Uterus (tissue), 4 donors: Measurements from ENCODE around the gene IGFL3. TPM values are rescaled to one million over a fixed set of nuclear protein-coding genes. Genes with fewer than 3 reads are reported as not detected.
"Not testable (repeated sequence)": the region's sequence is repeated elsewhere in the genome, so short reads cannot be mapped to it uniquely, and the experiment has no call there.

Source experiments
- DNase-seq, 2 donors: peaks; one replicate each; pipeline ENCODE4 v3.0.0-alpha.2; 2019 to 2020
- H3K27ac ChIP-seq, 2 donors: fragments of 200-600 bp; sonication (generic); 1 replicate in 1 of 2; 2 replicates in 1 of 2; pipeline ENCODE4 v1.5.1; 2016 to 2018
- H3K27me3 ChIP-seq, 2 donors: fragments of 200-600 bp; sonication (generic); one replicate each; pipeline ENCODE4 v1.5.1; 2018 to 2019; ENCODE audit warnings: control low read depth in 1 of 2
- H3K36me3 ChIP-seq, 2 donors: fragments of 200-600 bp; sonication (generic); one replicate each; pipeline ENCODE4 v1.5.1; 2019; ENCODE audit warnings: control low read depth in 1 of 2
- H3K4me1 ChIP-seq, 2 donors: fragments of 200-600 bp; sonication (generic); one replicate each; pipeline ENCODE4 v1.5.1; 2018 to 2019; ENCODE audit warnings: control low read depth in 1 of 2
- H3K4me3 ChIP-seq, 2 donors: fragments of 200-600 bp; sonication (generic); 1 replicate in 1 of 2; 2 replicates in 1 of 2; pipeline ENCODE4 v1.5.1; 2018 to 2019; ENCODE audit warnings: mild to moderate bottlenecking in 1 of 2
- H3K9me3 ChIP-seq, 2 donors: fragments of 200-600 bp; sonication (generic); one replicate each; pipeline ENCODE4 v1.5.1; 2019; ENCODE audit warnings: control low read depth in 1 of 2
- POLR2A ChIP-seq, 2 donors: fragments of 450-650 bp; IDR thresholded peaks; one replicate each; pipeline ENCODE4 v1.6.1; 2016; ENCODE audit warnings: antibody characterized with exemption in 2 of 2, mild to moderate bottlenecking in 1 of 2, moderate library complexity in 1 of 2
- intact Hi-C: fragments of 100-400 bp; cut with DNase I; formaldehyde crosslinking; loops from one replicate; pipeline ENCODE4 v1.15.1; 2023; ENCODE audit warnings: low total_unique reads
- total RNA-seq, 4 donors: library from RNA; depleted of rRNA in 3 of 4; stranded (reverse); fragments of >200 nt in 3 of 4; gene quantifications; one replicate each; pipeline versions ENCODE4 v1.1.0 to v1.2.4, GENCODE V29; 2014 to 2023
- TF ChIP-seq, protein P1 (sequence below), 4 experiments: fragments of 200-600 bp in 2 of 4; fragments of 450-650 bp in 2 of 4; sonication (generic) in 2 of 4; IDR thresholded peaks; one replicate each; pipeline ENCODE4 v1.5.1; 2016 to 2019; ENCODE audit warnings: antibody characterized with exemption in 4 of 4, mild to moderate bottlenecking in 2 of 4, moderate library complexity in 1 of 4
- donor health status: DM: yes; HTN: yes; CAD: no.

IGFL3 gene
- total RNA-seq, result not detected

DNA sequence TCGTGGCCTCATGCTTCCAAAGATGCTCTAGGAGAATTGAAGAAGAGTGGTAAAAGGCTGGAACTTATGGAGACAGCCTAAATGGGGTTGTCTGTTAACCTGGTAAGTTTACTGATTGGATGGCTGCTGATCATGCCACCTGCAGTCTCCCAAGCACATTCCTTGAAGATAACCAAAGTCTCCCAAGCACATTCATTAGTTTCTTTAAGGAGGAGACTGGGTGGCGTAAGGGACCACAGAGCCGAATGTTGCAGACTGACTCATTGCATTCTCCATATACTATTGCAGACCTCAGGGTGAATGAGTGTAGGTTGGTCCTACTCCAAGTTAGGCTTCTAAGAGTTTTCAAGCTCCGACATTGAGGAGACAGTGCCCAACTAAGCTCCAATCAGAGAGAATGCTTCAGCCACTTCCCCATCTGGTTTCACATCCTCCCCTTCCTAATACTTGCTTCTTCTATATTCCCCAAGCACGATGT lies at the start of gene IGFL3:
TSS of gene IGFL3 (minus strand) at position 51 of the 478 bp plus-strand sequence. CDS start at position 12, 39 bp downstream.
- intact Hi-C loops, result no loop called here
- no peak for DNase-seq
- no peaks in the 10 kb centered on the region for H3K36me3 ChIP-seq

DNA sequence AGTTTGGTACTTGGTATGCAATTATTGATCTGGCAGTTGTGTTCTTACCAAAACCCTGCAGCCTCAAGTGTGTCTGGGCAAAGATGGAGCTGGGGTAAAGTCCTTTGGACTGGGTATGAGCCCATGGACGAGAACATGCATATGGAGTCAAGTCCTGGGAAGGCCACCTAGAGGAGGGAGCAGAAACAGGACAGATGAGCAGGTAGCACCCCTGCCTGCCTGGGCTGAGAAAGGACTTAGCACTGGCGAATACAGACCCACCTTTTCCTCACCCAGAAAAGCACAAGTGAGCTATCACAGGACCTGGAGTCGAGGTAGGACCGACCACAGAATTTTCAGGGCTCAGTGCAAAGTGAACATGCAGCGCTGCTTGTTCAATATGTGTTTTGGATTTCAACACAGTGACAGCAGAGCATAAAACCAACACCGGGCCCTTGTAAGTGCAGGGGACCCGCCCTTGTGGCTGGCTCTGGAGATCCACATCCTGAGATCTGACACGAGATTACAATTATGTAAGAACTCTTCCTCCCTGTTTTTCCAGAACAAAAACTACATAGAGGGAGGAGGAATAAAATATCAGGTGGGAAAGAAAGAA lies 49.5 kb upstream of the IGFL3 start:
- intact Hi-C loops, result no loop called here
- TF ChIP-seq POLR2A (IDR thresholded peaks at IDR 0.05), result no peak
- TF ChIP-seq, protein P1, sequence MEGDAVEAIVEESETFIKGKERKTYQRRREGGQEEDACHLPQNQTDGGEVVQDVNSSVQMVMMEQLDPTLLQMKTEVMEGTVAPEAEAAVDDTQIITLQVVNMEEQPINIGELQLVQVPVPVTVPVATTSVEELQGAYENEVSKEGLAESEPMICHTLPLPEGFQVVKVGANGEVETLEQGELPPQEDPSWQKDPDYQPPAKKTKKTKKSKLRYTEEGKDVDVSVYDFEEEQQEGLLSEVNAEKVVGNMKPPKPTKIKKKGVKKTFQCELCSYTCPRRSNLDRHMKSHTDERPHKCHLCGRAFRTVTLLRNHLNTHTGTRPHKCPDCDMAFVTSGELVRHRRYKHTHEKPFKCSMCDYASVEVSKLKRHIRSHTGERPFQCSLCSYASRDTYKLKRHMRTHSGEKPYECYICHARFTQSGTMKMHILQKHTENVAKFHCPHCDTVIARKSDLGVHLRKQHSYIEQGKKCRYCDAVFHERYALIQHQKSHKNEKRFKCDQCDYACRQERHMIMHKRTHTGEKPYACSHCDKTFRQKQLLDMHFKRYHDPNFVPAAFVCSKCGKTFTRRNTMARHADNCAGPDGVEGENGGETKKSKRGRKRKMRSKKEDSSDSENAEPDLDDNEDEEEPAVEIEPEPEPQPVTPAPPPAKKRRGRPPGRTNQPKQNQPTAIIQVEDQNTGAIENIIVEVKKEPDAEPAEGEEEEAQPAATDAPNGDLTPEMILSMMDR (IDR thresholded peaks at IDR 0.05), result no peak
- no peaks in the 10 kb centered on the region for H3K36me3 ChIP-seq
- no peaks in the 10 kb centered on the region for H3K27me3 ChIP-seq
- H3K4me3 ChIP-seq, result no peak overlapping the region
- H3K4me1 ChIP-seq, result no peaks in the 10 kb centered on the region
- no peaks in the 10 kb centered on the region for H3K9me3 ChIP-seq
- no peak overlapping the region for H3K27ac ChIP-seq
- no peak for DNase-seq

More for the DNA sequence above, at the start of gene IGFL3:
- Histone ChIP-seq H3K9me3 (no peaks in the 10 kb centered on the region), H3K4me3 (no peak within 1 kb of the TSS), H3K27ac (peak within 1 kb of the TSS; percentile 49 to 72), H3K27me3 (no peaks in the 10 kb centered on the region), H3K4me1 (peaks cover 0 to 3% of the 10 kb centered on the region in 2 donors)
- TF ChIP-seq POLR2A (IDR thresholded peaks at IDR 0.05), result no peak
- TF ChIP-seq, protein P1 (IDR thresholded peaks at IDR 0.05), result no peak

DNA sequence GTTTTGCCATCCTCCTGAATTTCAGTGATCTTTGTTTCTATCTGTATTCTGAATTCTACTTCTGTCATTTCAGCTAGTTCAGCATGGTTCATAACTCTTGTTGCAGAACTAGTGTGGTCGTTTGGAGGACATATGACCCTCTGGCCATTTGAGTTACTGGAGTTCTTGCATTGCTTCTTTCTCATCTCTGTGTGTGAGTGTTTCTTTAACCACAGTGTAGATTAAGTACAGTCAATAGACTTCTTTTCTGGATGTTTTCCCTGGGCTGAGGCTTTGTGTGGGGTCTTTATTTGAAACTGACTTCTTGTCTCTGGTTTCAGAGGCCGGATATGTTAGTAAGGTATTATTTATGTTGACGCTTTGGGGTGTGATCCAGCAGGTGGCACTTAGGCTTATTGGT lies 38.2 kb upstream of the IGFL3 start:
- no peak for DNase-seq
- Histone ChIP-seq H3K4me3 (no peak overlapping the region), H3K4me1 (no peaks in the 10 kb centered on the region), H3K36me3 (no peaks in the 10 kb centered on the region), H3K9me3 (no peaks in the 10 kb centered on the region), H3K27ac (no peak overlapping the region), H3K27me3 (no peaks in the 10 kb centered on the region)
- intact Hi-C loops, result no loop called here
- no peak for TF ChIP-seq POLR2A (IDR thresholded peaks at IDR 0.05)
- TF ChIP-seq, protein P1 (IDR thresholded peaks at IDR 0.05), result no peak

DNA sequence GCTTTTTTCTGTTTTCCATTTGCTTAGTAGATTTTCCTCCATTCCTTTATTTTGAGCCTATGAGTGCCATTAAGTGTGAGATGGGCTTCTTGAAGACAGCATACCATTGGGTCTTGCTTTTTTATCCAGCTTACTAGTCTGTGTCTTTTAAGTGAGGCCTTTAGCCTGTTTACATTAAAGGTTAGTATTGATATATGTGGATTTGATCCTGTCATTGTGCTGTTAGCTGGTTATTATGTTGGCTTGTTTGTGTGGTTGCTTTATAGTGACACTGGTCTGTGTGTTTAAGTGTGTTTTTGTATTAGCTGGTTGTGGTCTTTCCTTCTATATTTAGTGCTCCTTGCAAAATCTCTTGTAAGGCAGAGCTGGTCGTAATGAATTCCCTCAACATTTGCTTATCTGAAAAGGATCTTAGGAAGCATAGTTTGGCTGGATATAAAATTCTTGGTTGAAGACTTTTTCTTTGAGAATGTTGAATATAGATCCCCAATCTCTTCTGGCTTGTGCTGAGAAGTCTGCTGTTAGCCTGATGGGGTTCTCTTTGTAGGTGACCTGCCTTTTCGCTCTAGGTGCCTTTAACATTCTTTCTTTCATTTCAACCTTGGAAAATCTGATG lies 37.3 kb upstream of the IGFL3 start:
- H3K4me1 ChIP-seq, H3K27ac ChIP-seq, H3K4me3 ChIP-seq, H3K9me3 ChIP-seq, DNase-seq, intact Hi-C loops, H3K36me3 ChIP-seq, H3K27me3 ChIP-seq: not testable (repeated sequence)

DNA sequence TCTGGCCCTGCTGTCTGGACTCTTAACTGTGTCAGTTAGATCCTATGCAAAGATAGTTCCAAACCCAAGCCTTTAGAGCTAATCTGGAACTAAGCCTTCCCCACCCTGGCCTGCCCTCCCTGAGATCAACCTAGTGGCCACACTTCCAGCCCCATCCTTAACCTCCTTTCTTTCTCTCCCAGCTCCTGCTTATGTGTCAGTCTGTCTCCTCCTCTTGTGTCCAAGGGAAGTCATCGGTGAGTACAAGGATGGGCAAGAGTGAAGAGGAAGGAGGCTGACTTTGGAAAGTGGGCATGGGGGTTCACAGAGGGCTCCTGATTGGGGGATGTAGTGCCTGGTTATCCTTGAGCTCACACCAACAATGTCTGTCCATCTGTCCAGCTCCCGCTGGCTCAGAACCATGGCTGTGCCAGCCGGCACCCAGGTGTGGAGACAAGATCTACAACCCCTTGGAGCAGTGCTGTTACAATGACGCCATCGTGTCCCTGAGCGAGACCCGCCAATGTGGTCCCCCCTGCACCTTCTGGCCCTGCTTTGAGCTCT lies 35.8 kb upstream of the IGFL3 start:
- intact Hi-C loops, result no loop called here
- H3K4me3 ChIP-seq, result no peak overlapping the region
- no peaks in the 10 kb centered on the region for H3K27me3 ChIP-seq
- no peak overlapping the region for H3K27ac ChIP-seq
- no peak for DNase-seq
- H3K4me1 ChIP-seq, result no peaks in the 10 kb centered on the region
- TF ChIP-seq POLR2A (IDR thresholded peaks at IDR 0.05), result no peak
- TF ChIP-seq, protein P1 (IDR thresholded peaks at IDR 0.05), result no peak
- H3K9me3 ChIP-seq, result no peaks in the 10 kb centered on the region
- no peaks in the 10 kb centered on the region for H3K36me3 ChIP-seq
